Measurements from ENCODE around the gene SSTR4.

SSTR4 gene

GRCh38 chr20:23081263-23081819 is 46.2 kb downstream of the SSTR4 start:
- TF ChIP-seq POLR2AphosphoS5 (IDR thresholded peaks at IDR 0.05; ENCODE audit: low read depth, low read length) (no peak), SIN3A (IDR thresholded peaks at IDR 0.05; ENCODE audit: borderline replicate concordance, insufficient read depth, low read length) (no peak), TAF1 (IDR thresholded peaks at IDR 0.05; ENCODE audit: borderline replicate concordance, insufficient read depth, low read length) (no peak), FOXP2 (optimal IDR thresholded peaks at IDR 0.05; ENCODE audit: borderline replicate concordance, extremely low read depth, extremely low read length, insufficient read depth) (no peak), REST (IDR thresholded peaks at IDR 0.05; ENCODE audit: insufficient read depth in 1 of 2, low read depth in 2 of 2, low read length in 2 of 2) (no peak)

DNA sequence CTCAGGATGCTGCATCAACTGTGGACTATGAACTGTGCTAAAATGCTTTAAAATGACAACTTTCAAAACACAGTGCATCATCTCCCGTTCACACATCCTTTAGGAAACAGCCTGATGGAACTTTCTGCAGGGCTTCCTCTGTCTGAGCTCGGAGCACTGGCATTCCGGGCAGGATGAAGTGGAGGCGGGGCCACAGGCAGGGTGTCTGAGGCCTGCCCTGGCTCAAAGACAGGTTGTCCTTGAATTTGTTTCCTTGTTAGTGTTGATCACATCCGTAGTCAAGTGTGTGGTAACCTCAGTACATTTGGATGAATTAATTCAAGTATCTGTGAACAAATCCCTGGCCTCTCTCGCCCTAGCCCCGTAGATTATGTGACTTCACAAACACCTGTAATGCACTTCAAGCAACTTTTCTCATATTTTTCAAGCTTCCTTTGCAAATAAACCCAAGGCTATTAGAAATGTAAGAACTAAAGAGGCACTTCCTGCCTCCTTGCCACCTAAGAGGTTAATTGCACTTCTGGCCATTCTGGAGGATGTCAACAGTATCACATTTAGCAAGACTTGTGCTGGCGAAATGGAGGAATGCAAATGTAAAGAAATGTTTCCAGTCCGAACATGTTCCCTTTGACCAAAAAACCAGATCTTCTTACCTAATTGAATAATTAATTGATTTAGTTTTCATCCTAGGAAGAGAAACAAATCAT is 47.9 kb downstream of the SSTR4 start:
- TF ChIP-seq REST (IDR thresholded peaks at IDR 0.05; ENCODE audit: insufficient read depth in 1 of 2, low read depth in 2 of 2, low read length in 2 of 2) (no peak), TAF1 (IDR thresholded peaks at IDR 0.05; ENCODE audit: borderline replicate concordance, insufficient read depth, low read length) (no peak), SIN3A (IDR thresholded peaks at IDR 0.05; ENCODE audit: borderline replicate concordance, insufficient read depth, low read length) (no peak), FOXP2 (optimal IDR thresholded peaks at IDR 0.05; ENCODE audit: borderline replicate concordance, extremely low read depth, extremely low read length, insufficient read depth) (no peak), POLR2AphosphoS5 (IDR thresholded peaks at IDR 0.05; ENCODE audit: low read depth, low read length) (no peak)

GRCh38 chr20:23083553-23084220 is 48.6 kb downstream of the SSTR4 start:
- no peak for TF ChIP-seq TAF1 (IDR thresholded peaks at IDR 0.05; ENCODE audit: borderline replicate concordance, insufficient read depth, low read length)
- TF ChIP-seq POLR2AphosphoS5 (IDR thresholded peaks at IDR 0.05; ENCODE audit: low read depth, low read length): no peak
- no peak for TF ChIP-seq FOXP2 (optimal IDR thresholded peaks at IDR 0.05; ENCODE audit: borderline replicate concordance, extremely low read depth, extremely low read length, insufficient read depth)
- TF ChIP-seq REST (IDR thresholded peaks at IDR 0.05; ENCODE audit: insufficient read depth in 1 of 2, low read depth in 2 of 2, low read length in 2 of 2): no peak
- TF ChIP-seq SIN3A (IDR thresholded peaks at IDR 0.05; ENCODE audit: borderline replicate concordance, insufficient read depth, low read length): no peak

DNA sequence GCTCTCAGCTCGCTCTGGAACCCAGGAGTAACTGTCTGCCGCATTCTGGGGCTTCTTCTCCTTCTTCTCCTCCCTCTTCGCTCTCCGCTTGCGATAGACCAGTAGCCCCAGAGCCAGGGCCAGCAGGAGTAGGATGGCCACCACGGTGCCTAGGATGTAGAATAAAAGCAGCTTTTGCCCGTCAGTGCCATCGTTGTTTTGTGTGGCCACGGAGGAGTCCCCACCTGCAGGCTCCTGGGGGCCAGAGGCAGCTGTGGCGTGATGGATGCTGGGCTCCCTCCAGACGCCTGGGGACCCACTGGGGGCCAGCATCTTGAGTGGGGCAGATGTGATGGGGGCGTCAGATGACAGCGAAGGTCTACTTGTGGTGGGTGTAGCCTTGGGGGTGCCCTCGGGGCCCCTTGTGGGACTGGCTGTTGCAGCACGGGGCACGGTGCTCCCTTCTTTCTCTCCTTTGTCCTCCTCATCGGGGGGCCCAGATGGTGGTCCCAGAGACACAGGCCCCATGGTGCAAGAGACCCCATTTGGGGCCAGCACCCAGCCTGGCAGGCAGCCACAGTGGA is 49.3 kb downstream of the SSTR4 start:
- TF ChIP-seq FOXP2 (optimal IDR thresholded peaks at IDR 0.05; ENCODE audit: borderline replicate concordance, extremely low read depth, extremely low read length, insufficient read depth) (no peak), TAF1 (IDR thresholded peaks at IDR 0.05; ENCODE audit: borderline replicate concordance, insufficient read depth, low read length) (no peak), REST (IDR thresholded peaks at IDR 0.05; ENCODE audit: insufficient read depth in 1 of 2, low read depth in 2 of 2, low read length in 2 of 2) (no peak), POLR2AphosphoS5 (IDR thresholded peaks at IDR 0.05; ENCODE audit: low read depth, low read length) (no peak), SIN3A (IDR thresholded peaks at IDR 0.05; ENCODE audit: borderline replicate concordance, insufficient read depth, low read length) (no peak)
